Upper lobe of right lung (tissue), 1 donor: ENCODE measurements around the gene RAB3A. TPM values are rescaled to one million over a fixed set of nuclear protein-coding genes. Genes with fewer than 3 reads are reported as not detected.

Experiments
- ATAC-seq: fragments of 200-7000 bp; cut with Tn5 transposase; one replicate; pipeline ENCODE4 v1.9.1; 2020; ENCODE audit warnings: mild to moderate bottlenecking, moderate library complexity
- DNase-seq: peaks from one replicate; pipeline ENCODE4 v3.0.0-alpha.2; 2020
- H3K27ac ChIP-seq: fragments of 200-600 bp; one replicate; pipeline ENCODE4 v1.8.0; 2022
- H3K27me3 ChIP-seq: fragments of 200-600 bp; one replicate; pipeline ENCODE4 v1.8.0; 2022; ENCODE audit warnings: mild to moderate bottlenecking
- H3K36me3 ChIP-seq: fragments of 200-600 bp; one replicate; pipeline ENCODE4 v1.8.0; 2022
- H3K4me1 ChIP-seq: fragments of 200-600 bp; one replicate; pipeline ENCODE4 v1.8.0; 2022
- H3K4me3 ChIP-seq: fragments of 200-600 bp; one replicate; pipeline ENCODE4 v1.8.0; 2022; ENCODE audit warnings: mild to moderate bottlenecking
- H3K9me3 ChIP-seq: fragments of 200-600 bp; one replicate; pipeline ENCODE4 v1.8.0; 2022
- CTCF ChIP-seq: fragments of 200-600 bp; IDR thresholded peaks from one replicate; pipeline ENCODE4 v1.8.0; 2022; ENCODE audit warnings: antibody characterized with exemption
- intact Hi-C: fragments of 100-400 bp; cut with DNase I; formaldehyde crosslinking; loops from one replicate; pipeline ENCODE4 v1.11.0; 2022
- total RNA-seq: library from RNA; stranded (reverse); fragmentation: NEBNext Ultra II Directional; extraction: Animal tissue kit (Norgen Biotek cat#: 25700); gene quantifications from one replicate; pipeline ENCODE4 v1.2.1, GENCODE V29; 2021
- donor health status: DM: no; HTN: yes; CAD: no; lungs with severe emphysema.

The RAB3A gene
- total RNA-seq, 1 donor from 2014 or later: 1.9 TPM

GRCh38 chr19:18198374-18198773 lies 5.5 kb downstream of the RAB3A start:
- DNase-seq (no peak), ATAC-seq (no peak)
- H3K4me1 ChIP-seq: peaks cover 20% of the 10 kb centered on the region
- H3K9me3 ChIP-seq: no peaks in the 10 kb centered on the region
- TF ChIP-seq CTCF: no peak
- H3K36me3 ChIP-seq: peaks cover 17% of the 10 kb centered on the region
- no peak overlapping the region for H3K27ac ChIP-seq
- no peak overlapping the region for H3K4me3 ChIP-seq
- intact Hi-C loops: no loop called here
- H3K27me3 ChIP-seq: no peaks in the 10 kb centered on the region

- Histone ChIP-seq H3K4me1 (peaks cover 16% of the 10 kb centered on the region), H3K4me3 (no peak overlapping the region), H3K27ac (no peak overlapping the region), H3K36me3 (peaks cover 17% of the 10 kb centered on the region), H3K27me3 (no peaks in the 10 kb centered on the region), H3K9me3 (no peaks in the 10 kb centered on the region)
- intact Hi-C loops: no loop called here
- TF ChIP-seq CTCF: no peak
- no peak for ATAC-seq
- no peak for DNase-seq
These were observed 5.9 kb downstream of the RAB3A start for GRCh38 chr19:18197941-18198340.

DNA sequence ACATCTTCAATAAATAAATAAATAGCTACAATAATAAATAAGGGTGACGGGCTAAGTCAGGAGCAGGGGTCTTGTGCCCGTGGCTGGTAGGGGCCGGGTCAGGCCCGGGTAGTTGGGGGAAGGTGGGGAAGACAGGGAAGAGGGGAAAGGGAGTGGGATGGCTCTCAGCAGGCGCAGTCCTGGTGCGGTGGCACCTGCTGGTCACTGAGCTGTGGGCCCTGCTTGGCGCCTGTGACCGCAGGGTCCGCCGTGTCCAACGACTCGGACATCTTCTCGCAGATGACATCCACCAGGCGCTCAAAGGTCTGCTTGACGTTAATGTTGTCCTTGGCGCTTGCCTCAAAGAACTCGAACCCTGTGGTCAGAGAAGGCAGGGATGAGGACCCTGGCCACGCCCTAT lies 6.5 kb downstream of the RAB3A start:
- no peak for DNase-seq
- no peak overlapping the region for H3K4me3 ChIP-seq
- intact Hi-C loops: no loop called here

DNA sequence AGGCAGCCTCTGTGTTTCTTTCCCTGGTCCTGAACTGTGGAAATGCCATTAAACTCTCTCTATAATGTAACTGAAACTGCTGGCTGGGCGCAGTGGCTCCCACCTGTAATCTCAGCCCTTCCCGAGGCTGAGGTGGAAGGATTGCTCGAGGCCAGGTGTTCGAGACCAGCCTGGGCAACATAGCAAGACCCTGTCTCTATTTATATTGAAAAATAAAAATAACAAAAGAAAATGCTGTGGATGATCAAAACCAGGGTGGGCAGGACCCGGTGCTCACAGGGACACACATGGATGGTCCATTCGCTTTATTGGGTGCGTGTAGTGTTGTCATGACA lies 7.4 kb downstream of the RAB3A start:
- intact Hi-C loops: no loop called here
- Histone ChIP-seq H3K9me3 (no peaks in the 10 kb centered on the region), H3K27ac (no peak overlapping the region), H3K4me3 (no peak overlapping the region), H3K4me1 (peaks cover 17% of the 10 kb centered on the region), H3K27me3 (no peaks in the 10 kb centered on the region), H3K36me3 (peaks cover 17% of the 10 kb centered on the region)
- DNase-seq (no peak), ATAC-seq (no peak)
- TF ChIP-seq CTCF: no peak

More for the DNA sequence above, 6.5 kb downstream of the RAB3A start:
- ATAC-seq: no peak
- H3K4me1 ChIP-seq: peaks cover 12% of the 10 kb centered on the region
- H3K27me3 ChIP-seq: no peaks in the 10 kb centered on the region
- peaks cover 17% of the 10 kb centered on the region for H3K36me3 ChIP-seq
- H3K27ac ChIP-seq: no peak overlapping the region
- no peaks in the 10 kb centered on the region for H3K9me3 ChIP-seq
- no peak for TF ChIP-seq CTCF

GRCh38 chr19:18194554-18195238 lies 9.1 kb downstream of the RAB3A start:
- TF ChIP-seq CTCF: no peak
- Histone ChIP-seq H3K36me3 (peaks cover 17% of the 10 kb centered on the region), H3K4me1 (peaks cover 18% of the 10 kb centered on the region), H3K9me3 (no peaks in the 10 kb centered on the region), H3K27me3 (no peaks in the 10 kb centered on the region), H3K27ac (no peak overlapping the region), H3K4me3 (peak overlapping the region; percentile 91)
- ATAC-seq (no peak), DNase-seq (peak; percentile 72)
- intact Hi-C loops: no loop called here

DNA sequence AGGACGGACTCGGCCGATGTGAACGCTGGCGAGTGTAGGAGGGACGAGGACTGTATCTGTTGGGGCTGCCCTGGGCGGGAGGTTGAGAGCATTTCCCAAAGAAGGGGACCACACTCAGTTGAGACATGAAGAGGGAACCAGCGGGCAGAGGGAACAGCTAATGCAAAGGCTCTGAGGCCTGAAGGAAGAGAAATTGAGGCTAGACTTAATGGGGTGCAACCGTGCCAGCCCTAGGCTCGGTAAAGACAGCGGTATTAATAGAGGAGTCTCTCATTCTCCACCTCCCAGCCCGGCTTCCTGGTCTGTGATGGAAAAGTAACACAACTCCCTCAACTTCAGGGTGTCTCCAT lies 9.7 kb downstream of the RAB3A start:
- H3K27me3 ChIP-seq: no peaks in the 10 kb centered on the region
- peak overlapping the region; percentile 91 for H3K4me3 ChIP-seq
- DNase-seq (no peak), ATAC-seq (no peak)
- H3K4me1 ChIP-seq: peaks cover 18% of the 10 kb centered on the region
- no peaks in the 10 kb centered on the region for H3K9me3 ChIP-seq
- H3K27ac ChIP-seq: no peak overlapping the region
- TF ChIP-seq CTCF: no peak
- H3K36me3 ChIP-seq: peaks cover 17% of the 10 kb centered on the region
- intact Hi-C loops: no loop called here
